ENCODE measurements around the gene DBX1.
"Not testable (repeated sequence)": the region's sequence is repeated elsewhere in the genome, so short reads cannot be mapped to it uniquely, and the experiment has no call there.

Gene DBX1

GRCh38 chr11:20201231-20201630 lies 41.0 kb upstream of the DBX1 start:
- DNase-seq, result no peak
- Histone ChIP-seq H3K4me2 (ENCODE audit: low read depth, low read length) (no peak overlapping the region), H3K36me3 (replicated peaks; ENCODE audit: insufficient read depth, low read length) (no peaks in the 10 kb centered on the region), H3K4me1 (ENCODE audit: low read length) (peaks cover 37% of the 10 kb centered on the region), H3K79me2 (ENCODE audit: low read length) (no peaks in the 10 kb centered on the region), H3K27me3 (replicated peaks; ENCODE audit: insufficient read depth, low read length) (no peaks in the 10 kb centered on the region), H2AFZ (ENCODE audit: low read length) (no peak overlapping the region), H3F3A (ENCODE audit: insufficient read depth, low read length) (peaks cover 19% of the 10 kb centered on the region), H4K20me1 (ENCODE audit: insufficient read depth, low read length) (no peaks in the 10 kb centered on the region), H3K9ac (ENCODE audit: low read length) (no peak overlapping the region), H3K4me3 (ENCODE audit: low read length) (no peak overlapping the region), H3K9me3 (replicated peaks; ENCODE audit: insufficient read depth, low read length) (no peaks in the 10 kb centered on the region), H3K27ac (ENCODE audit: low read length) (no peak overlapping the region), H3K9me2 (replicated peaks; ENCODE audit: insufficient read depth, low read length) (no peaks in the 10 kb centered on the region; the same call in 1 of the 2 replicates)
- TF ChIP-seq CTCF (IDR thresholded peaks at IDR 0.05; ENCODE audit: low read length), result no peak
- TF ChIP-seq EZH2 (optimal IDR thresholded peaks at IDR 0.05; ENCODE audit: low read depth, low read length), result no peak
- no peak for TF ChIP-seq EZH2phosphoT487 (IDR thresholded peaks at IDR 0.05; ENCODE audit: low read length)

- not testable (repeated sequence) for H3K79me2 ChIP-seq (ENCODE audit: low read length); H4K20me1 ChIP-seq (ENCODE audit: insufficient read depth, low read length)
- H3K4me2 ChIP-seq (ENCODE audit: low read depth, low read length), result 0 out of 2 replicates have a peak overlapping the region, but pooled peaks have one; percentile 0
Observed at GRCh38 chr11:20200331-20200955, 40.2 kb upstream of the DBX1 start.

GRCh38 chr11:20197881-20198280 lies 37.6 kb upstream of the DBX1 start:
- Histone ChIP-seq H2AFZ (ENCODE audit: low read length) (peak overlapping the region; percentile 9), H3K27me3 (replicated peaks; ENCODE audit: insufficient read depth, low read length) (no peaks in the 10 kb centered on the region), H3K79me2 (ENCODE audit: low read length) (no peaks in the 10 kb centered on the region), H3K4me2 (ENCODE audit: low read depth, low read length) (peak overlapping the region; percentile 53), H3K27ac (ENCODE audit: low read length) (peak overlapping the region; percentile 73), H3K9ac (ENCODE audit: low read length) (peak overlapping the region; percentile 9; the same call in 1 of the 2 replicates), H3K4me3 (ENCODE audit: low read length) (peak overlapping the region; percentile 14), H3K9me3 (replicated peaks; ENCODE audit: insufficient read depth, low read length) (no peaks in the 10 kb centered on the region), H3K9me2 (replicated peaks; ENCODE audit: insufficient read depth, low read length) (no peaks in the 10 kb centered on the region; the same call in 1 of the 2 replicates), H4K20me1 (ENCODE audit: insufficient read depth, low read length) (no peaks in the 10 kb centered on the region), H3K36me3 (replicated peaks; ENCODE audit: insufficient read depth, low read length) (no peaks in the 10 kb centered on the region), H3K4me1 (ENCODE audit: low read length) (peaks cover 55% of the 10 kb centered on the region), H3F3A (ENCODE audit: insufficient read depth, low read length) (peaks cover 30% of the 10 kb centered on the region)
- DNase-seq, result peak; percentile 89
- TF ChIP-seq EZH2phosphoT487 (IDR thresholded peaks at IDR 0.05; ENCODE audit: low read length) (no peak), EZH2 (optimal IDR thresholded peaks at IDR 0.05; ENCODE audit: low read depth, low read length) (no peak), CTCF (IDR thresholded peaks at IDR 0.05; ENCODE audit: low read length) (no peak)

More at GRCh38 chr11:20200331-20200955, 40.2 kb upstream of the DBX1 start:
- H3K36me3 ChIP-seq (replicated peaks; ENCODE audit: insufficient read depth, low read length); DNase-seq; H3K27me3 ChIP-seq (replicated peaks; ENCODE audit: insufficient read depth, low read length); H3K4me3 ChIP-seq (ENCODE audit: low read length); H3K9ac ChIP-seq (ENCODE audit: low read length); H3K27ac ChIP-seq (ENCODE audit: low read length); H2AFZ ChIP-seq (ENCODE audit: low read length); H3K9me3 ChIP-seq (replicated peaks; ENCODE audit: insufficient read depth, low read length); H3K9me2 ChIP-seq (replicated peaks; ENCODE audit: insufficient read depth, low read length): not testable (repeated sequence)
- peaks cover 19% of the 10 kb centered on the region for H3F3A ChIP-seq (ENCODE audit: insufficient read depth, low read length)
- H3K4me1 ChIP-seq (ENCODE audit: low read length), result peaks cover 37% of the 10 kb centered on the region

- Histone ChIP-seq H3K4me1 (ENCODE audit: low read length) (peaks cover 54% of the 10 kb centered on the region), H3K27me3 (replicated peaks; ENCODE audit: insufficient read depth, low read length) (no peaks in the 10 kb centered on the region), H3K9me2 (replicated peaks; ENCODE audit: insufficient read depth, low read length) (no peaks in the 10 kb centered on the region; the same call in 1 of the 2 replicates), H4K20me1 (ENCODE audit: insufficient read depth, low read length) (no peaks in the 10 kb centered on the region), H3K36me3 (replicated peaks; ENCODE audit: insufficient read depth, low read length) (no peaks in the 10 kb centered on the region), H3K79me2 (ENCODE audit: low read length) (no peaks in the 10 kb centered on the region), H3K27ac (ENCODE audit: low read length) (no peak overlapping the region), H3K9ac (ENCODE audit: low read length) (no peak overlapping the region), H3K4me3 (ENCODE audit: low read length) (no peak overlapping the region), H3K9me3 (replicated peaks; ENCODE audit: insufficient read depth, low read length) (no peaks in the 10 kb centered on the region), H2AFZ (ENCODE audit: low read length) (no peak overlapping the region), H3K4me2 (ENCODE audit: low read depth, low read length) (no peak overlapping the region), H3F3A (ENCODE audit: insufficient read depth, low read length) (peaks cover 30% of the 10 kb centered on the region)
- TF ChIP-seq CTCF (IDR thresholded peaks at IDR 0.05; ENCODE audit: low read length) (no peak), EZH2phosphoT487 (IDR thresholded peaks at IDR 0.05; ENCODE audit: low read length) (no peak), EZH2 (optimal IDR thresholded peaks at IDR 0.05; ENCODE audit: low read depth, low read length) (no peak)
- no peak for DNase-seq
Observed at GRCh38 chr11:20194470-20194869, 34.2 kb upstream of the DBX1 start.
